Measurements from ENCODE around the gene CSF3. TPM values are rescaled to one million over a fixed set of nuclear protein-coding genes. Genes with fewer than 3 reads are reported as not detected.

The CSF3 gene
- total RNA-seq, 1 experiment from 2014 or later, result not detected

DNA sequence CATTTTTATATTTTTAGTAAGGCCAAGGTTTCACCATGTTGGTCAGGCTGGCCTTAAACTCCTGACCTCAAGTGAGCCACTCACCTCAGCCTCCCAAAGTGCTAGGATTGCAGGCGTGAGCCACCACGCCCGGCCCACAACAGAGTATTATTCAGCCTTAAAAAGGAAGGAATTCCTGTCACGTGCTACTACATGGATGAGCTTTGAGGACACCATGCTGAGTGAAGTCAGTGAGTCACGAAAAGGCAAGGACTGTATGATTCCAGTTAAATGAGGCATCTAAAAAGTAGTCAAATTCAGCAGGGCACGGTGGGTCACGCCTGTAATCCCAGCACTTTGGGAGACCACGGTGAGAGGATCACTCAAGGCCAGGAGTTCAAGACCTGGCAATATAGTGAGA, 9.7 kb downstream of the CSF3 start:
- ChIA-PET POLR2A (interaction anchor here (1.3 to 1.4 kb wide), 2 partner anchors 9 to 81 kb away, joined by 3 read pairs; partner anchors contain the start of gene CSF3), RAD21 (ENCODE audit: low non-redundant PET in 1 of 2, low total read pairs in 2 of 2, uncharacterized antibody in 2 of 2, unreplicated experiment in 2 of 2) (no interaction called here), CTCF (interaction anchor here (1.0 kb wide), 1 partner anchor 10 kb away, joined by 3 read pairs; no protein-coding TSS in a partner anchor)
- H3K9me2 ChIP-seq (ENCODE audit: insufficient read depth), result no peaks in the 10 kb centered on the region
- no peaks in the 10 kb centered on the region for H4K20me1 ChIP-seq (ENCODE audit: insufficient read depth)
- peaks cover 15 to 44% of the 10 kb centered on the region in 2 experiments; a peak in 3 of 4 replicates for H3K36me3 ChIP-seq (ENCODE audit: control insufficient read depth in 1 of 2, insufficient read depth in 2 of 2, low read length in 2 of 2)
- no peak overlapping the region for H3K4me3 ChIP-seq (replicated peaks in 1 of 2; ENCODE audit: low read depth in 1 of 2, low read length in 2 of 2)
- no peak overlapping the region for H2AFZ ChIP-seq (ENCODE audit: low read depth, low read length, poor library complexity, severe bottlenecking)
- H3K4me1 ChIP-seq (ENCODE audit: control insufficient read depth in 1 of 2, insufficient read depth in 2 of 2, low read length in 2 of 2), result peaks cover 2 to 22% of the 10 kb centered on the region in 2 experiments; a peak in 2 of 4 replicates
- no peak overlapping the region for H3K9ac ChIP-seq (ENCODE audit: low read length)
- no peaks in the 10 kb centered on the region for H3K9me3 ChIP-seq (ENCODE audit: control insufficient read depth in 1 of 2, insufficient read depth in 1 of 2, low read depth in 1 of 2, low read length in 2 of 2)
- intact Hi-C loops (cut with micrococcal nuclease), result loop anchor here (5.0 kb wide), 1 partner anchor 62 kb away; no protein-coding TSS in a partner anchor
- H3K27ac ChIP-seq (ENCODE audit: low read depth, low read length), result no peak overlapping the region
- H3K27me3 ChIP-seq (ENCODE audit: insufficient read depth, low read length), result no peaks in the 10 kb centered on the region
- ATAC-seq, result no peak
- no peaks in the 10 kb centered on the region for H3K79me2 ChIP-seq (ENCODE audit: insufficient read depth, low read length)
- H3K4me2 ChIP-seq (ENCODE audit: low read length), result no peak overlapping the region
- no TSS peak for BruUV-seq (replicated peaks)
- TF ChIP-seq, protein P1, sequence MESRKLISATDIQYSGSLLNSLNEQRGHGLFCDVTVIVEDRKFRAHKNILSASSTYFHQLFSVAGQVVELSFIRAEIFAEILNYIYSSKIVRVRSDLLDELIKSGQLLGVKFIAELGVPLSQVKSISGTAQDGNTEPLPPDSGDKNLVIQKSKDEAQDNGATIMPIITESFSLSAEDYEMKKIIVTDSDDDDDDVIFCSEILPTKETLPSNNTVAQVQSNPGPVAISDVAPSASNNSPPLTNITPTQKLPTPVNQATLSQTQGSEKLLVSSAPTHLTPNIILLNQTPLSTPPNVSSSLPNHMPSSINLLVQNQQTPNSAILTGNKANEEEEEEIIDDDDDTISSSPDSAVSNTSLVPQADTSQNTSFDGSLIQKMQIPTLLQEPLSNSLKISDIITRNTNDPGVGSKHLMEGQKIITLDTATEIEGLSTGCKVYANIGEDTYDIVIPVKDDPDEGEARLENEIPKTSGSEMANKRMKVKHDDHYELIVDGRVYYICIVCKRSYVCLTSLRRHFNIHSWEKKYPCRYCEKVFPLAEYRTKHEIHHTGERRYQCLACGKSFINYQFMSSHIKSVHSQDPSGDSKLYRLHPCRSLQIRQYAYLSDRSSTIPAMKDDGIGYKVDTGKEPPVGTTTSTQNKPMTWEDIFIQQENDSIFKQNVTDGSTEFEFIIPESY (IDR thresholded peaks at IDR 0.05; ENCODE audit: extremely low read depth, insufficient replicate concordance, low read length), result no peak
- TF ChIP-seq EGR1 (IDR thresholded peaks at IDR 0.05; ENCODE audit: low read depth), result no peak
- TF ChIP-seq, protein P2, sequence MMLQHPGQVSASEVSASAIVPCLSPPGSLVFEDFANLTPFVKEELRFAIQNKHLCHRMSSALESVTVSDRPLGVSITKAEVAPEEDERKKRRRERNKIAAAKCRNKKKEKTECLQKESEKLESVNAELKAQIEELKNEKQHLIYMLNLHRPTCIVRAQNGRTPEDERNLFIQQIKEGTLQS (IDR thresholded peaks at IDR 0.05), result no peak
- no peak for TF ChIP-seq CEBPB (IDR thresholded peaks at IDR 0.05; ENCODE audit: low read depth)
- TF ChIP-seq POLR2AphosphoS5 (IDR thresholded peaks at IDR 0.05; ENCODE audit: low read depth, low read length), result no peak
- no peak for TF ChIP-seq JUND (IDR thresholded peaks at IDR 0.05)
- TF ChIP-seq ZNF274 (IDR thresholded peaks at IDR 0.05; ENCODE audit: low read depth, low read length), result no peak
- no peak for TF ChIP-seq SP1 (IDR thresholded peaks at IDR 0.05; ENCODE audit: low read depth)
- TF ChIP-seq, protein P3, sequence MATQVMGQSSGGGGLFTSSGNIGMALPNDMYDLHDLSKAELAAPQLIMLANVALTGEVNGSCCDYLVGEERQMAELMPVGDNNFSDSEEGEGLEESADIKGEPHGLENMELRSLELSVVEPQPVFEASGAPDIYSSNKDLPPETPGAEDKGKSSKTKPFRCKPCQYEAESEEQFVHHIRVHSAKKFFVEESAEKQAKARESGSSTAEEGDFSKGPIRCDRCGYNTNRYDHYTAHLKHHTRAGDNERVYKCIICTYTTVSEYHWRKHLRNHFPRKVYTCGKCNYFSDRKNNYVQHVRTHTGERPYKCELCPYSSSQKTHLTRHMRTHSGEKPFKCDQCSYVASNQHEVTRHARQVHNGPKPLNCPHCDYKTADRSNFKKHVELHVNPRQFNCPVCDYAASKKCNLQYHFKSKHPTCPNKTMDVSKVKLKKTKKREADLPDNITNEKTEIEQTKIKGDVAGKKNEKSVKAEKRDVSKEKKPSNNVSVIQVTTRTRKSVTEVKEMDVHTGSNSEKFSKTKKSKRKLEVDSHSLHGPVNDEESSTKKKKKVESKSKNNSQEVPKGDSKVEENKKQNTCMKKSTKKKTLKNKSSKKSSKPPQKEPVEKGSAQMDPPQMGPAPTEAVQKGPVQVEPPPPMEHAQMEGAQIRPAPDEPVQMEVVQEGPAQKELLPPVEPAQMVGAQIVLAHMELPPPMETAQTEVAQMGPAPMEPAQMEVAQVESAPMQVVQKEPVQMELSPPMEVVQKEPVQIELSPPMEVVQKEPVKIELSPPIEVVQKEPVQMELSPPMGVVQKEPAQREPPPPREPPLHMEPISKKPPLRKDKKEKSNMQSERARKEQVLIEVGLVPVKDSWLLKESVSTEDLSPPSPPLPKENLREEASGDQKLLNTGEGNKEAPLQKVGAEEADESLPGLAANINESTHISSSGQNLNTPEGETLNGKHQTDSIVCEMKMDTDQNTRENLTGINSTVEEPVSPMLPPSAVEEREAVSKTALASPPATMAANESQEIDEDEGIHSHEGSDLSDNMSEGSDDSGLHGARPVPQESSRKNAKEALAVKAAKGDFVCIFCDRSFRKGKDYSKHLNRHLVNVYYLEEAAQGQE (IDR thresholded peaks at IDR 0.05; ENCODE audit: low read depth), result no peak
- no peak for DNase-seq (ENCODE audit: low read depth, low spot score)

Data from HCT116 (cell line).